GM19324 (cell line): ENCODE measurements around the gene PDE4D.
"Not testable (repeated sequence)": the region's sequence is repeated elsewhere in the genome, so short reads cannot be mapped to it uniquely, and the experiment has no call there.

ENCODE experiments used
- ATAC-seq: cut with Tn5 transposase; IDR thresholded peaks from one replicate; pipeline ENCODE4 v1.9.1; 2021; ENCODE audit warnings: mild to moderate bottlenecking, moderate library complexity; ENCODE audit not compliant: unreplicated experiment, low FRiP score

PDE4D gene

DNA sequence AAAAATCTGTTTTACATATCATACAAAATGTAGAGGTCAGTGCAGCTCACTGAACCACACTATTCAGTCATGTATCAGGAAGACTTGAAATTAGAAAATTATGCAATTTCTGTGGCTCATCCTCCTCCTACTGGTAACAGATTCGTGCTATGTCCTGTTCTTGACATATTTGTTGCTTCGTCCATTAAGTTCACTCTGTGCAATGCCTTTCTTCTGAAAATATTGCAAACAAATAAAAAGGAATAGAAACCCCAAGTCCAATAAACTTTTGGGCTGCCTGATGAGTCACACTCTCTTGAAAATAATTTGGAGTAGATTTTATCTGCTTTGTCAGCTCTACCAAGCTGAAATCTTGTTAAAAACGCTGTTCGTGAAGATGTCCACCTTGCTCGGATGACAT lies 919.4 kb downstream of the PDE4D start:
- no peak for ATAC-seq

DNA sequence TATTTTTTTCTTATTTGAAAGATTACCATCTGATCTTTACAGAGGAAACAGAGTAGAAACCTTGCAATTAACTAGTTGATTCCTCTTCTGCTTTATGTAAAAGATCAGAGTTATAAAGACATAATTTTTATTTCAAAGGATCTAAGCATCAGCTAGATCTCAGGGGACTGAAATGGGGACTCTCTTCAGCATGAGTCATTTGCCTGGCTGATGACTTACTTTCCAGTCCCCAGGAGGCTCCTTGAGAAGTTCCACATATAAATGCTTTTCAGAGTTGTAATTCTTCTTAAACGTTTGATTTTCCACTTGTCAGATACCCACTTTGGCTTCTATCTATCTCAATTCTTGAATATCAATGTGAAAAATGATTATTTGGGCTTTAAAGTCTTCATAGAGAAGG lies 921.2 kb downstream of the PDE4D start:
- ATAC-seq: no peak

DNA sequence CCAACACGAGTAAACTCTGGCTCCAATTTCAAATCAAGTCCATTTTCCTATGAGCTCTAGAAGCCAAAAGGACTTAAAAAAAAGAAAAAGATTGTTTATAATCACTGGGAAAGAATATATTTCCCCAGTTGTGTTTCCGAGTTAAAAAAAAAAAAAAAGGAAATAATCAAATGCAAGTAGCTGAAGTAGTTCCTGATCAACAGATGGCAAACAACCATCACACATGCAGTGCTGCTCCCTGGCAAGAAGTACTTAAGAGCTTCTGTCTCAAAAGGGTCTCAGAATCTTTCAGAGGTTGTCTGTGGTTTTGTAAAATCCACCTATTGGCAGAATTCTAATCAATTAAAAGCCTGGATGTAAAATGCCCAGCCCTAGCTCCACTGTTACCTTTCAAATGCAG lies 922.8 kb downstream of the PDE4D start:
- ATAC-seq: no peak

DNA sequence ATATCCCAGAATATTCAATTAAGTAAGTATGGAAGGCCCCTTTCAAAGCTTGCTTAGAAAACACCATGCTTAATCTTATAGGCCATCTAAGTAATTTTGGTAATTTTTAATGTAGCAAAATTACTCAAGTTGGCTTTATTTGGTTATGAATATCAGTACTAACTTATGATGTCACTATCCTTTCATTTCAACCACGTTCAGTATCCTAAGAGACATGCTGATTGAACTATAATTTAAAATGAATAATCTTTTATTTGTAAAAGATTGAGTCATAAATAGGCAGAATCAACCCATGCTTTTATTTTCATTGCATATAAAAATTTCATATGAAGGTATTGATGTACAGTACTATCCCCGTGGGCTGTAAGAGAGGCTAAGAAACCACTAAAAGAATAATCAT lies 923.7 kb downstream of the PDE4D start:
- no peak for ATAC-seq

DNA sequence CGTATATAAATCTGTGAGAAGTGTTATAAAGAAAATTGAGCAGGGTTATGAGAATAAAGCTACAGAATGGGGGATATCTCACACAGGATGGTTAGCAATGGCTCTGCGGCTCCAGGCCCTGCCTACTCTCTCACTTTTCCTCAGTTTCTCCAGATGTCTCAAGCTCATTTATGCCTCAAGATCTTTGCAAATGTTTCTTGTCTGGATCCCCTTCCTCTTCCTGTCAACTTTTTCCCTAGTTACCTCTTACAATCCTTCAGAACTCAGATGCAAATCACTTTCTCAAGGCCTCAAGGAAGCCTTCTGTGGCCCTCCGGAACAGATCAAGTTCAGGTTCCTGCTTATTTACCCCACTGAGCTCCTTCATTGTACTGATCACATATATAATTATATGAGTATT lies 924.3 kb downstream of the PDE4D start:
- no peak for ATAC-seq

DNA sequence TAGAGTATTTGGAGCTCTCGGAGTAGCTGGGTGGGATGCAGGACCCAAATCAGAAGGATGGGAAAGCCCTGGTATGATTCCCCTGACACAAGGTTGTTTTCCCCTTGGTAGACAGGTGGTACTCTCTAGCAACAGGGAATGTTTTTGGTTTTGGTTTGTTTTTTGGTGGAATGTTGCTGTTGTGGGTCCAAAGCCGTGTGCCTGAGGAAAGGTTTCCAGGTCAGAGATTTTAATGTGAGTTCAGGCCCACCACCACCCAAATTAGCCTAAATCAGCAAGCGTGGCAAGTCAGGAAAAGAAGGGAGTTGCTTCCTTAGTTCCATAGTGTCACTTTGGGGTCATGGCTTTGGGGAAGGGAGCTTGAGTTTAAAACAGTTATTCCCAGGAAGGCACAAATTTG lies 925.2 kb downstream of the PDE4D start:
- ATAC-seq: no peak

DNA sequence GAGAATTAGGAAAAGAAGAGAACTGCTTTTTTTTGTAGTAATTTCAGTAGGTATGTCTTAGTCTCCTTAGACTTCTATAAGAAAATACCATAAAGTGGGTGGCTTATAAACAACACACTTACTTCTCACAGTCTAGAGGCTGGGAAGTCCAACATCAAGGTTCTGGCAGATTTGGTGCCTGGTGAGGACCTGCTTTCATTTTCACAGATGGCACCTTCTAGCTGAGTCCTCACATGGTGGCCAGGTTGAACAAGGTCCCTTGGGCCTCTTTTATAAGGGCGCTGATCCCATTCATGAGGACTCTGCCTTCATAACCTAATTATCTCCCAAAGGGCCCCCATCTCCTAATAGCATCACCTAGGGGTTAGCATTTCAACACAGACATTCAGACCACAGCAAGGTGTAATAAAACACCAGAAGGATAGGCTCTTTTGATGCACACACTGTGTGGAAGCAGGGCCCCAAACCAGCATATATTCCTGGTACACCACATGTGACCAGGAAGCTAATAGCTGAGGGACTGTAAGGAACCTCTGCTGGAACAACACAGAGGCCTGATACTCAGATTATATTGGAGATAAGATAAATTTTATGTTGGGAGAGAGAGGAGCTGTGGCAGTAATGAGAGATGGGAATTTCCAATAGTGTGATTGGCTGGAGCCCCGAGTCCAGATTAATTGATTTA lies 925.8 kb downstream of the PDE4D start:
- no peak for ATAC-seq

DNA sequence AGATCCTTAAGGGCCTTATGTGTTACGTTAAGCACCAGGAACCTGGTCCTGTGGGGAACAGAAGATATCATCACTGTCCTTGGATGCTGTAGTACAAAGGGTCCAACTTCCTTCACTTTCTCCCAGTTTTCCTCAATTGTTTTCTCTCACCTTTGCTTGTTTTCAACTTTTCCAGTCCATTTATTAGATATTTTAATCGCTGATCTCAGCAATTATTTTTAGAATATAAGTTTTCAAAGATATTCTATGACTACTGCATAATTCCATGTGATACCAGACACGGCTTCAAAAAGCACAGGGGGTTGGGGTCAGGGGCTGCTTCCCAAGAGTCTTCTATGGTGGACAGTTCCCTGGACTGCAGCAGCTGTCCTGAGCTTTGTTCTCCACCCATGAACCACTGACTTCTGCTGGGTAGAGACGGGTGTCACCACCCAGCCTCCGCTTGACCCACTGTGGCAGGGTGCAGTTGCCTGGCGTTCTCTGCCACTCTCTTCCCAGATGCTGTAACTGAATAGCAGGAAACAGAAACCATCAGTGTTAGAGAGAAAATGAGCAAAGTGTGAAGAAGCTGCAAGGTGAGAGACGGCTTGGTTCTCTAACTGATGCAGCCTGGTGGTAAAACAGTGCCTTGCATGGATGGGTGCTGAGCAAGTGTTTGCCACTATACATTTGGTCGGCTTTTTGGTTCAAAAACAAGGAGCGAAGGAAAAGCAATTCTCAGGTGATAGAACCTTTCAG lies 927.7 kb downstream of the PDE4D start:
- ATAC-seq: no peak

DNA sequence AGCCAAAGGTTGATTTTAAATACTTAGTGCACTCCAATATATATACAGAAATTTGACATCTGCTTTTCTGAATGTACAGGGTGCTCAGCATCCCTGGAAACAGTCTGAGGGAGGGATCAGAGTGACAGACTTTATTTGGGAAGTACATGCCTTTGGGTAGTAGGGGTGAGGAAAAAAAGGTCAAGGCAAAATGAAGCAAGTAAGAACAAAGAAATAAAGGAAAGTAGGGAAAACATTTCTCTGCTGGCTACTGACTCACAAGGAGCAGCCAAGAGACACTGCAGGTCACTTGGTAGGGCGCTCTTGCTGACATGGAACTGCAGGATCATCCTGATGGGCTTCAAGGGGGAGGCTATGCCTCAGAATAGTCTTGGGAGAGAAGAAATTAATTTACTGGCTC lies 929.7 kb downstream of the PDE4D start:
- ATAC-seq: no peak

DNA sequence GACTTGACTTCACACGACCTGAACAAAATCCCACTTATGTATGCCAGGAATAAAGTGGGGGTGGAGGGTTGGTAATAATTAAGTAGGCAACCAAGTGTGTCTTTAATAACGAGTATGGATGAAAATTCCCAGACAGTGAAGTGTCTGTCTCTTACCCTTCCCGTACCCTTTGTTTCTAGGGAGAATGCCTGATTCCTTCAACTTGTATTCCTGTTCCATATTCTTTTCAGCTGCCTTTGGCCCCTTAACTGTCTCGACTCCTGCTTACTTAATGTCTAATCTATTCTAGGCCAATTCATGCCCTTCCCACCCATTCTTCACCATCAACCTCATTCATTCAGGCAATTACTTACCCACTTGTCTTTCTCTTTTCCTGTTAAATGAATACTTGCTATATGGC lies 930.2 kb downstream of the PDE4D start:
- ATAC-seq: no peak

DNA sequence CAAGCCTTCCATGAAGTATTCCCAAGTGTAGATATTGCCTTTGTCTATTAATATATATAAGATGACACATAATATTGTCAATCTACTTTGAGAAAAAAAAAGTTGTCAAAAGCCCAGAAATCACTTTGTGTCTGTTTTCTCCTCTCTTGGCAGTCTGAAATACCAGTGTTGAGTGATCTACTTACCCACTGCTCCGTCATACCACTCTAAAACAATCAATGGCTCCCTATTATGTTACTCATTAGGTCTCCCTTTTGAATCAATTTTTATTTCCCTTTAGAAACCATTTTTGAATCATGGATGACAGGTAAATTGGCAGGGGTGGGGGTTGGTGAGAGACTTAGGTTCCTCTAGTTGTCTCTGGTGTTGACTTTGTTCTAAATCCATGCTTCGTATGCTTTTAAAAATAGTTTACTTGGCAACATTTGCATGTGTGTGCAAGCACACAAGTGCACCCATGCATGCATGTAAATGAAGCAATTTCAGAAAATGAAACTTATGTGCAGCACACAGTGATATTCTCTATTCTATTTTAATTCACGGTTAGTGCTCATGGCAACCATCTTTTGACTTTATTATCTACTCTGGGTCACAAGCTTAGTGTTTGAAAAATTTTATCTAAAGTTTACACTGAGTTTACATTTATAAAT lies 931.8 kb downstream of the PDE4D start:
- ATAC-seq: peak; percentile 58

DNA sequence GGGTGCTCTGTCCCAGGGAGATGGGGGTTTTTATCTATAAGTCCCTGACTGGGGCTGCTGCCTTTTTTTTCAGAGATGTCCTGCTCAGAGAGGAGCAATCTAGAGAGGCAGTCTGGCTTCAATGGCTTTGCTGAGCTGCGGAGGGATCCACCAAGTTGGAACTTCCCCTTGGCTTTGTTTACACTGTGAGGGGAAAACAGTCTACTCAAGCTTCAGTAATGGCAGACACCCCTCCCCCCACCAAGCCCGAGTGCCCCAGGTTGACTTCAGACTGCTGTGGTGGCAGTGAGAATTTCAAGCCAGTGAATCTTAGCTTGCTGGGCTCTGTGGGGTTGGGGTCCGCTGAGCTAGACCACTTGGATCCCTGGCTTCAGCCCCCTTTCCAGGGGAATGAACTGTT lies 934.8 kb downstream of the PDE4D start:
- no peak for ATAC-seq

DNA sequence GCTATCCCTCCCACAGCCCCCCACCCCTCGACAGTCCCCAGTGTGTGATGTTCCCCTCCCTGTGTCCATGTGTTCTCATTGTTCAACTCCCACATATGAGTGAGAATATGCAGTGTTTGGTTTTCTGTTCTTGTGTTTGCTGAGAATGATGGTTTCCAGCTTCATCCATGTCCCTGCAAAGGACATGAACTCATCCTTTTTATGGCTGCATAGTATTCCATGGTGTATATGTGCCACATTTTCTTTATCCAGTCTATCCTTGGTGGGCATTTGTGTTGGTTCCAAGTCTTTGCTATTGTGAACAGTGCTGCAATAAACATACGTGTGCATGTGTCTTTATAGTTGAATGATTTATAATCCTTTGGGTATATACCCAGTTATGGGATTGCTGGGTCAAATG lies 940.3 kb downstream of the PDE4D start:
- ATAC-seq: not testable (repeated sequence)

DNA sequence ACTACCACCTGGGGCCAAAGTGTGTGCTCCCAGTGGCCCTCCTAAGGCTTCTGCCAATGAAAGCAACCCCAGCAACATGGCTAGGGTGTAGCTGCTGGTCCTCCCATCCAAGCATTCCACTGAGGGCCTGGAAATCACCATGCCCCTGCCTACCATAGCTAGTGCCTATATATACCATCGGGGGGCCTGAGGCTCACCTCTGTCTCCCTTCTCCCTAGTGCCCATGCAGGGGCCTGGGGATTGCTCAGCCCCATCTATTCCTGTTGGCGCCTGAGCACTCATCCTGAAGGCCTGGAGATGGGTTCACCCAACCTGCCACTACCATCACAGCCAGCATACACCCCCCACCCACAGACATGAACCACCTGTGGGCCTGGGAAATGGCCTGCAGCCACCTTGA lies 943.3 kb downstream of the PDE4D start:
- no peak for ATAC-seq

DNA sequence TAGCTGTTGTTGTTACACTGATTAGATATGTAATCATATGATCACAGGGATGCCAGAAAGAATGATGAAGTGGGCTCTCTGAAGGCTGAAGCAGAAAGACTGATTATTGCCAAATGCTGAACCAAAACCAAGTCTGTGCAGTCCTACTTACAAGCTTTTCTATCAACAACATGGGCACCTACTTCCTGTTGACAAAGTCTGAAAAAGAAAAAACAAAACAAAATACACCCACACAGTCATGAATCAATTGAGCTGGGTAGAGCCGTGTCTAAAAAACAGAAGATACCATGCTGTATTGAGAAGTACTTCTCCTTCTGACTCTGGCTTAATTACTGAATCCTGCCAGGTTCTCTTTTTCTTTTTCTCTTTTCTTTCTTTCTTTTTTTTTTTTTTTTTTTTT lies 947.3 kb downstream of the PDE4D start:
- ATAC-seq: no peak

DNA sequence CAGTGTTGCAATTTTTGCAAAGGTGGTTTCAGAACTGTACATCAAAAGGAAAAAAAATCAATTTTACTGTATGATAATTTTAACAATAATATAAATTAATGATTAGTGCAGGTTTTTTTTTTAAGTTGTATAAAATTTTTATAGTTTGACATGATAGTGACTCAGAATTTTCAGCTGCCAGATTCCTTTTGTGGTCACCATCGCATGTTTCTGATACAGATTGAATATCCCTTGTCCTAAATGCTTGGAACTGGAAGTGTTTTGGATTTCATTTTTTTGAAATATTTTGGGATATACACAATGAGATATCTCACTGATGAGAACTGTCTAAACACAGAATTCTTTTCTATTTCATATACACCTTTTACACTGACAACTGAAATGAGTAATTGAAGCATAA lies 949.3 kb downstream of the PDE4D start:
- no peak for ATAC-seq

DNA sequence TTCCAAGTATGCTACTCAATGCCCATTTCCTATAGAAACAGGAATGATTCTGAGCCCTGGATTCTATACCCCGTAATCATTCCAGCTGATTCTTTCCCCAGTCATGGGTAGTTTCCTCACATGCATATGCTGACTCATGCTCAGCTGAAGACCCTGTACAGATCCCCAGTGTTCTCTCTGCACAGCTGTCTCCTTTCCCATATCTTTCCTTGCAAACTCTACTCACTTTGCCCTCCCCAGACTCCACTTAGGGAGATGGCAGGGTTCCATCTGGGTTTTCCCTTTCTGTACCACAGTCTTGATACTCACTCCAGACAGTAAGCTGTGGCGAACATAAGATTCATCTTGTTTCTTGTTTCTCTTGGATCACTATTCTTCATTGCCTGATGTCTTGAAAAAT lies 953.1 kb downstream of the PDE4D start:
- no peak for ATAC-seq

DNA sequence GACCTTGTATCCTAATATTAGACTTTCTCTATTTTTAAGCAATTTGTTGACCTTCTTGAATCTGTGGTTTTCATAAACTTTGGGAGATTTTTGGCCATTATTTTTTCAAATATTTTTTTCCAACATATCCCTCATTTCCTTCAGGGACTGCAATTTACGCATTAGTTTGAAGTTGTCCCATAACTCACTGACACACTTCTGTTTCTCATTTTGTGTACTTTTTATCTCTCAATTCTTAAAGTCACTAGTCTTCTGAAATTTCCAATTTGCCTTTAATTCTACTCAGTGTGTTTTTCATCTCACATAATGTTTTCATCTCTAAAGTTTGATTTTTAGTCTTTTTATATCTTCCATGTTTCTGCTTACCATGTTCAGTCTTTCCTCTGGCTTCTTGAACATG lies 953.9 kb downstream of the PDE4D start:
- ATAC-seq: no peak

DNA sequence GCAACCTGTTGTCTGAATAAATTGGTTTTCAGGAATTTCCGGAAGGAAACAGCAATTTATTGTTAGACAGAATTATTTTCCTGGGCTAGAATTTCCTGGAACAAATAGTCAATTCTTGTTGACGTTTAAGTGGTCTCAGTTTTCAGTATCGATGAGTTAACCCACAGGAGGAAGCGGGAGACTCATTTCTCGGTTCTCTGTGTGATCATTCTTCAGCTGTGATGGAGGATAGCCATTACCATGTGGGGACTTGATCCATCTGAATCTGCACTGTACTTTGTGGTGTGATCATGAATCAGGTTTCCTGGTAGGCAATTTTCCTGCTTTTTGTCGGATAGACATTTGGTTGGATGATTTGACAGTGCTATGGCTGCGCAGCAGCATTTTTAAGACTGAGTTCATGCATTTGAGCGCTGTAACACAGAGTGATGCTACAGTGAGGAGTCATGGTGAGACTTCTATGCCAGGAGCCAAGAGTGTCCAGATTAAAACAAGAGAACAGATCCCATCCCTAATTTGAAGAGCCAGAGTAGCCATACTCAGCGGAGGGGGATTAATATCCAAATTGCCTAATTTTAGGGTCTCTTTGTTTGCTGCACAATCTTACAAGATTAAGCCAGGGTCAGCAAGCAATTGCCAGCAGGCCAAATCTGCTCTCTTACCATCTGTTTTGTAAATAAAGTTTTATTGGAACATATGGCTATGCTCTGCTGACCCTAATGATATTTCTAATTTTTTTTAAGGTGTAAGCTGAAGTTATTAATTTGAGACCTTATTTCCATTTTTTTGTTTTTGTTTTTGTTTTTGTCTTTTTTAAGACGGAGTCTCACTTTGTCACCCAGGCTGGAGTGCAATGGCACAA lies 954.7 kb downstream of the PDE4D start:
- ATAC-seq: no peak

DNA sequence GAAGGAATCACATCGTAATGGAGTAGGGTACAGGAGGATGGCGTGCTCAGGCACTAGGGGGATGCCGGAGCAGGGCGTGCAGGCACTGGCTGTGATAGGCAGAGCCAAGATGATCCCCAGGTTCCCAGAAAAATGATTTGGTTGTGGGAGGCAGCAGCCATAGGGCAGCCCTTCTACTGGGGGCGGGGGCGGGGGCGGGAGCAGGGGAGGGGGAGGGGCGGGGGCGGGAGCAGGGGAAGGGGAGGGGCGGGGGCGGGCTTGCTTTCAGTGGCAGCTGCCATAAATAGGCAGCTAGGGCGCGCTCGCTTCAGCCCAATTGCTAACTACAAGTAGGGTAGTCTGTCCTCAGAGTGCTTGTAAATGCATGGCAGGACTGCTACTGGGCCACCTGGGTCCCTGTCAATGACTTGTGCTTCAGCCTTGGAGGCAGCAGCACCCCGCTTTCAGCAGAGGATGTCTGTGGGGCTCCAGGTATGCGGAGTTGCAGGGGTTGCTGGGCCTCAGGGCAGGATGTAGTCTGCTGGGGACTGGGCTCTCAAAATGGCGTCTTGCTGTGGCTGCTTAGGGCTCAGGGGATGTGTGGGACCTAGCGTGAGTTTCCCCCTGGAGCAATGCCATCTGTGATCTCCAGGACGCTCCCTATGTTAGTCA lies 956.4 kb downstream of the PDE4D start:
- ATAC-seq: no peak
